Measurements from ENCODE around the gene CBX5. TPM values are rescaled to one million over a fixed set of nuclear protein-coding genes. Genes with fewer than 3 reads are reported as not detected.

CBX5 gene
- total and polyA plus RNA-seq, 2 of the 8 experiments (the other 6 are each of a cell fraction or from before 2014, with no cell fraction given): 62.4 to 231 TPM

GRCh38 chr12:54300732-54301427, 21.0 kb upstream of the CBX5 start, which contains the start of gene NFE2 (continued):
- TF ChIP-seq BRCA1 (IDR thresholded peaks at IDR 0.05; ENCODE audit: low read depth, low read length) (no peak), MAX (IDR thresholded peaks at IDR 0.05) (peak; percentile 64), MAFK (IDR thresholded peaks at IDR 0.05; ENCODE audit: low read depth, low read length) (no peak), SRF (IDR thresholded peaks at IDR 0.05; ENCODE audit: low read depth, low read length) (no peak), RBBP5 (IDR thresholded peaks at IDR 0.05; ENCODE audit: borderline replicate concordance, low read depth, low read length) (peak; percentile 88; the same call in 1 of the 2 replicates), GABPA (IDR thresholded peaks at IDR 0.05; ENCODE audit: borderline replicate concordance, insufficient read depth, low read length) (no peak), YY1 (IDR thresholded peaks at IDR 0.05; ENCODE audit: low read depth, low read length) (no peak; the same call in none of the 2 replicates), GTF2F1 (IDR thresholded peaks at IDR 0.05; ENCODE audit: borderline replicate concordance, low read depth, low read length) (no peak), SIRT6 (IDR thresholded peaks at IDR 0.05; ENCODE audit: low read length) (no peak), RFX5 (IDR thresholded peaks at IDR 0.05; ENCODE audit: borderline replicate concordance, low read depth, low read length) (no peak), KDM5A (IDR thresholded peaks at IDR 0.05; ENCODE audit: low read length) (no peak), EP300 (IDR thresholded peaks at IDR 0.05; ENCODE audit: borderline replicate concordance in 1 of 2, low read depth in 2 of 2, low read length in 2 of 2) (no peak), JUN (IDR thresholded peaks at IDR 0.05; ENCODE audit: low read depth, low read length) (no peak), SP1 (IDR thresholded peaks at IDR 0.05; ENCODE audit: low read depth, low read length) (peak; percentile 53; the same call in 1 of the 2 replicates), ASH2L (IDR thresholded peaks at IDR 0.05; ENCODE audit: low read length) (peak; percentile 90), CTBP2 (IDR thresholded peaks at IDR 0.05; ENCODE audit: borderline replicate concordance, insufficient read depth, insufficient read length, low read length) (no peak), POU5F1 (IDR thresholded peaks at IDR 0.05; ENCODE audit: low read depth, low read length) (no peak), TCF12 (IDR thresholded peaks at IDR 0.05; ENCODE audit: low read depth, low read length) (no peak), BCL11A (IDR thresholded peaks at IDR 0.05; ENCODE audit: low read depth in 2 of 2, low read length in 2 of 2) (no peak), SIX5 (IDR thresholded peaks at IDR 0.05; ENCODE audit: low read depth, low read length) (no peak), RAD21 (IDR thresholded peaks at IDR 0.05 in 1 of 2, conservative IDR thresholded peaks at IDR 0.05 in 1 of 2; ENCODE audit: low read depth in 2 of 2, low read length in 2 of 2) (peak; percentile 8 to 17; a peak in 1 of 4 replicates), FOSL1 (IDR thresholded peaks at IDR 0.05; ENCODE audit: insufficient read depth, low read depth, low read length) (no peak), ATF2 (IDR thresholded peaks at IDR 0.05; ENCODE audit: low read length) (no peak)
